HepG2 (cell line): ENCODE data around the gene SS18L1. TPM values are rescaled to one million over a fixed set of nuclear protein-coding genes. Genes with fewer than 3 reads are reported as not detected.

Source experiments
- BRD4 ChIP-seq: sonication (generic); formaldehyde crosslinking; IDR thresholded peaks from 2 replicates; pipeline ENCODE4 v1.4.0; 2020; ENCODE audit warnings: missing genetic modification reagents
- CREBL2 ChIP-seq: sonication (generic); formaldehyde crosslinking; IDR thresholded peaks from 2 replicates; pipeline ENCODE4 v1.8.1; 2023; ENCODE audit warnings: missing genetic modification reagents, mild to moderate bottlenecking, borderline replicate concordance
- DRAP1 ChIP-seq: IDR thresholded peaks from 2 replicates; pipeline ENCODE4 v1.6.1; 2016; ENCODE audit warnings: missing genetic modification reagents, missing compliant biosample characterization
- ELF3 ChIP-seq: IDR thresholded peaks from 2 replicates; pipeline ENCODE4 v1.6.1; 2016; ENCODE audit warnings: missing genetic modification reagents, missing compliant biosample characterization
- FOXK2 ChIP-seq: fragments of 450-650 bp; IDR thresholded peaks from 2 replicates; pipeline ENCODE4 v1.6.1; 2016
- KDM6A ChIP-seq: IDR thresholded peaks from 2 replicates; pipeline ENCODE4 v1.6.1; 2016; ENCODE audit warnings: low read depth
- KLF13 ChIP-seq: sonication (generic); formaldehyde crosslinking; IDR thresholded peaks from 2 replicates; pipeline ENCODE4 v1.4.0; 2020; ENCODE audit warnings: mild to moderate bottlenecking, missing genetic modification reagents
- LCORL ChIP-seq, 2 experiments: fragments of 450-650 bp in 1 of 2; sonication (generic) in 1 of 2; formaldehyde crosslinking in 1 of 2; IDR thresholded peaks; 2 replicates each; pipeline versions ENCODE4 v1.5.0 to v1.6.1; 2017 to 2020; ENCODE audit warnings: antibody characterized with exemption in 1 of 2, missing genetic modification reagents in 1 of 2
- NFKBIZ ChIP-seq: IDR thresholded peaks from 2 replicates; pipeline ENCODE4 v1.6.1; 2018; ENCODE audit warnings: missing genetic modification reagents, missing compliant biosample characterization
- PBX3 ChIP-seq: sonication (generic); formaldehyde crosslinking; IDR thresholded peaks from 2 replicates; pipeline ENCODE4 v1.8.1; 2023; ENCODE audit warnings: missing genetic modification reagents, inconsistent platforms, borderline replicate concordance
- PREB ChIP-seq: sonication (generic); formaldehyde crosslinking; IDR thresholded peaks from 2 replicates; pipeline ENCODE4 v1.4.0; 2020; ENCODE audit warnings: missing genetic modification reagents
- RARG ChIP-seq: sonication (generic); formaldehyde crosslinking; IDR thresholded peaks from 2 replicates; pipeline ENCODE4 v1.4.0; 2020; ENCODE audit warnings: low read depth, mild to moderate bottlenecking, missing genetic modification reagents
- SOX5 ChIP-seq: IDR thresholded peaks from 2 replicates; pipeline ENCODE4 v1.6.1; 2016; ENCODE audit warnings: borderline replicate concordance
- ZBTB3 ChIP-seq: sonication (generic); formaldehyde crosslinking; IDR thresholded peaks from 2 replicates; pipeline ENCODE4 v1.4.0; 2020; ENCODE audit warnings: low read depth, mild to moderate bottlenecking, moderate library complexity, missing genetic modification reagents, borderline replicate concordance
- ZFP37 ChIP-seq: sonication (generic); formaldehyde crosslinking; IDR thresholded peaks from 2 replicates; pipeline ENCODE4 v1.4.0; 2020; ENCODE audit warnings: missing genetic modification reagents, borderline replicate concordance
- ZNF101 ChIP-seq: sonication (generic); formaldehyde crosslinking; IDR thresholded peaks from 2 replicates; pipeline ENCODE4 v1.4.0; 2020; ENCODE audit warnings: mild to moderate bottlenecking, low read depth, missing genetic modification reagents, borderline replicate concordance
- ZNF24 ChIP-seq: fragments of 450-650 bp; IDR thresholded peaks from 2 replicates; pipeline ENCODE4 v1.6.1; 2017; ENCODE audit warnings: antibody characterized with exemption, mild to moderate bottlenecking
- ZNF660 ChIP-seq: sonication (generic); formaldehyde crosslinking; IDR thresholded peaks from 2 replicates; pipeline ENCODE4 v1.5.1; 2020; ENCODE audit warnings: mild to moderate bottlenecking, low read depth, missing genetic modification reagents, borderline replicate concordance
- ZNF737 ChIP-seq: sonication (generic); formaldehyde crosslinking; IDR thresholded peaks from 2 replicates; pipeline ENCODE4 v1.5.0; 2020; ENCODE audit warnings: missing genetic modification reagents, mild to moderate bottlenecking, borderline replicate concordance
- ZNF780A ChIP-seq: sonication (generic); formaldehyde crosslinking; IDR thresholded peaks from 2 replicates; pipeline ENCODE4 v1.8.0; 2022; ENCODE audit warnings: mild to moderate bottlenecking, missing genetic modification reagents, moderate library complexity
- polyA plus RNA-seq, 8 experiments: library from polyadenylated mRNA; depleted of rRNA in 3 of 8; stranded (reverse) in 7 of 8; unstranded in 1 of 8; fragments of >200 nt; fragmentation: Illumina TruSeq in 4 of 8; extraction: Trizol in 4 of 8; gene quantifications; 2 replicates each; pipeline versions ENCODE4 v1.2.1 to v1.2.3, GENCODE V29; 2011 to 2016; ENCODE audit warnings: low read depth in 4 of 8, missing spikeins in 1 of 8, mixed read lengths in 1 of 8; ENCODE audit not compliant: insufficient read depth in 1 of 8
- total RNA-seq, 5 experiments: library from RNA; depleted of rRNA; stranded (reverse); fragments of >200 nt; fragmentation: Illumina TruSeq; extraction: Trizol; gene quantifications; 2 replicates each; pipeline ENCODE4 v1.2.3, GENCODE V29; 2016; ENCODE audit warnings: low read depth in 1 of 5
- TF ChIP-seq, protein P1 (sequence below): sonication (generic); formaldehyde crosslinking; IDR thresholded peaks from 2 replicates; pipeline ENCODE4 v1.4.0; 2020; ENCODE audit warnings: missing genetic modification reagents
- TF ChIP-seq, protein P2 (sequence below): sonication (generic); formaldehyde crosslinking; IDR thresholded peaks from 2 replicates; pipeline ENCODE4 v1.5.0; 2020; ENCODE audit warnings: missing genetic modification reagents

Gene SS18L1
- total and polyA plus RNA-seq, 2 of the 13 experiments (the other 11 are each of a cell fraction or from before 2014, with no cell fraction given) = 17.8 to 27.6 TPM

DNA sequence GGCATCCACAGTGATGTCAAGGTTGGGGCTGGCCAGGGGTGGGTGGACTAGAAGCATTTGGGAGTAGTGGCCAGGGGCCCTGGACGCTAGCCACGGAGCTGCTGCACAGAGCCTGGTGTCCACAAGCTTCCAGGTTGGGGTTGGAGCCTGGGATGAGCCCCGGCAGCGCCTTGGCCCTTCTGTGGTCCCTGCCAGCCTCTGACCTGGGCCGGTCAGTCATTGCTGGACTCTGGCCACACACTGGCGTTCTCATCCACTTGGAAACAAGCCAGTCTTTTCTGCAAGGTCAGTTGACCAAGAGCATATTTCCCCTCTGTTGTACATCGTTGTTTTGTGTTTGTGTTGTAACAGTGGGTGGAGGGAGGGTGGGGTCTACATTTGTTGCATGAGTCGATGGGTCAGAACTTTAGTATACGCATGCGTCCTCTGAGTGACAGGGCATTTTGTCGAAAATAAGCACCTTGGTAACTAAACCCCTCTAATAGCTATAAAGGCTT, 8.8 kb upstream of the SS18L1 start (continued):
- TF ChIP-seq, protein P1, sequence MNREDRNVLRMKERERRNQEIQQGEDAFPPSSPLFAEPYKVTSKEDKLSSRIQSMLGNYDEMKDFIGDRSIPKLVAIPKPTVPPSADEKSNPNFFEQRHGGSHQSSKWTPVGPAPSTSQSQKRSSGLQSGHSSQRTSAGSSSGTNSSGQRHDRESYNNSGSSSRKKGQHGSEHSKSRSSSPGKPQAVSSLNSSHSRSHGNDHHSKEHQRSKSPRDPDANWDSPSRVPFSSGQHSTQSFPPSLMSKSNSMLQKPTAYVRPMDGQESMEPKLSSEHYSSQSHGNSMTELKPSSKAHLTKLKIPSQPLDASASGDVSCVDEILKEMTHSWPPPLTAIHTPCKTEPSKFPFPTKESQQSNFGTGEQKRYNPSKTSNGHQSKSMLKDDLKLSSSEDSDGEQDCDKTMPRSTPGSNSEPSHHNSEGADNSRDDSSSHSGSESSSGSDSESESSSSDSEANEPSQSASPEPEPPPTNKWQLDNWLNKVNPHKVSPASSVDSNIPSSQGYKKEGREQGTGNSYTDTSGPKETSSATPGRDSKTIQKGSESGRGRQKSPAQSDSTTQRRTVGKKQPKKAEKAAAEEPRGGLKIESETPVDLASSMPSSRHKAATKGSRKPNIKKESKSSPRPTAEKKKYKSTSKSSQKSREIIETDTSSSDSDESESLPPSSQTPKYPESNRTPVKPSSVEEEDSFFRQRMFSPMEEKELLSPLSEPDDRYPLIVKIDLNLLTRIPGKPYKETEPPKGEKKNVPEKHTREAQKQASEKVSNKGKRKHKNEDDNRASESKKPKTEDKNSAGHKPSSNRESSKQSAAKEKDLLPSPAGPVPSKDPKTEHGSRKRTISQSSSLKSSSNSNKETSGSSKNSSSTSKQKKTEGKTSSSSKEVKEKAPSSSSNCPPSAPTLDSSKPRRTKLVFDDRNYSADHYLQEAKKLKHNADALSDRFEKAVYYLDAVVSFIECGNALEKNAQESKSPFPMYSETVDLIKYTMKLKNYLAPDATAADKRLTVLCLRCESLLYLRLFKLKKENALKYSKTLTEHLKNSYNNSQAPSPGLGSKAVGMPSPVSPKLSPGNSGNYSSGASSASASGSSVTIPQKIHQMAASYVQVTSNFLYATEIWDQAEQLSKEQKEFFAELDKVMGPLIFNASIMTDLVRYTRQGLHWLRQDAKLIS (CRISPR knock-in tag) = no peak
- TF ChIP-seq DRAP1 (CRISPR knock-in tag) (peak; percentile 45; the same call in 1 of the 2 replicates), KDM6A (CRISPR knock-in tag) (no peak), FOXK2 (peak; percentile 72), ZBTB3 (CRISPR knock-in tag) (no peak), KLF13 (CRISPR knock-in tag) (no peak), ELF3 (CRISPR knock-in tag) (no peak), CREBL2 (CRISPR knock-in tag) (no peak), ZNF101 (CRISPR knock-in tag) (no peak), ZNF660 (CRISPR knock-in tag) (no peak), RARG (CRISPR knock-in tag) (no peak), PREB (CRISPR knock-in tag) (no peak), NFKBIZ (CRISPR knock-in tag) (no peak), LCORL (IDR thresholded peaks at IDR 0.05) (no peak), LCORL (CRISPR knock-in tag; IDR thresholded peaks at IDR 0.05) (peak; percentile 94), ZNF24 (no peak), ZFP37 (CRISPR knock-in tag) (no peak), ZNF737 (no peak), BRD4 (CRISPR knock-in tag) (no peak), ZNF780A (no peak), SOX5 (CRISPR knock-in tag) (peak; percentile 91), PBX3 (CRISPR knock-in tag) (no peak)
- TF ChIP-seq, protein P2, sequence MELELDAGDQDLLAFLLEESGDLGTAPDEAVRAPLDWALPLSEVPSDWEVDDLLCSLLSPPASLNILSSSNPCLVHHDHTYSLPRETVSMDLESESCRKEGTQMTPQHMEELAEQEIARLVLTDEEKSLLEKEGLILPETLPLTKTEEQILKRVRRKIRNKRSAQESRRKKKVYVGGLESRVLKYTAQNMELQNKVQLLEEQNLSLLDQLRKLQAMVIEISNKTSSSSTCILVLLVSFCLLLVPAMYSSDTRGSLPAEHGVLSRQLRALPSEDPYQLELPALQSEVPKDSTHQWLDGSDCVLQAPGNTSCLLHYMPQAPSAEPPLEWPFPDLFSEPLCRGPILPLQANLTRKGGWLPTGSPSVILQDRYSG = no peak
